Astrocyte (in vitro differentiated cells and primary cell): Measurements from ENCODE around the gene TBKBP1. TPM values are rescaled to one million over a fixed set of nuclear protein-coding genes. Genes with fewer than 3 reads are reported as not detected.

Experiments used
- DNase-seq: peaks from one replicate; pipeline ENCODE4 v3.0.0-alpha.2; 2010; ENCODE audit warnings: low read depth
- FAIRE-seq: peaks from 2 replicates; lab custom pipeline; 2011; peaks lifted over from hg19 to GRCh38; lab: Jason Lieb, UNC
- H2AFZ ChIP-seq: 2 replicates; pipeline ENCODE4 v1.6.0; 2012; ENCODE audit warnings: low read depth, low read length, inconsistent platforms
- H3K27ac ChIP-seq: 2 replicates; pipeline ENCODE4 v1.5.1; 2011; ENCODE audit warnings: low read depth, low read length, inconsistent platforms
- H3K27me3 ChIP-seq: 2 replicates; pipeline ENCODE4 v1.6.0; 2011; ENCODE audit warnings: low read length, inconsistent platforms; ENCODE audit not compliant: insufficient read depth
- H3K36me3 ChIP-seq: 2 replicates; pipeline ENCODE4 v1.5.1; 2011; ENCODE audit warnings: low read length, inconsistent platforms; ENCODE audit not compliant: insufficient read depth
- H3K4me1 ChIP-seq: 2 replicates; pipeline ENCODE4 v1.5.1; 2011; ENCODE audit warnings: low read length, inconsistent platforms; ENCODE audit not compliant: insufficient read depth
- H3K4me2 ChIP-seq: 2 replicates; pipeline ENCODE4 v1.6.0; 2012; ENCODE audit warnings: low read length, inconsistent platforms
- H3K4me3 ChIP-seq: 2 replicates; pipeline ENCODE4 v1.5.1; 2011; ENCODE audit warnings: low read depth, mild to moderate bottlenecking, low read length, inconsistent platforms; ENCODE audit not compliant: insufficient read depth
- H3K79me2 ChIP-seq: 2 replicates; pipeline ENCODE4 v1.6.0; 2012; ENCODE audit warnings: mild to moderate bottlenecking, low read length, inconsistent platforms; ENCODE audit not compliant: insufficient read depth
- H3K9ac ChIP-seq: 2 replicates; pipeline ENCODE4 v1.6.0; 2012; ENCODE audit warnings: mild to moderate bottlenecking, low read length, inconsistent platforms
- H3K9me3 ChIP-seq: 2 replicates; pipeline ENCODE4 v1.5.1; 2012; ENCODE audit warnings: low read depth, mild to moderate bottlenecking, low read length, inconsistent platforms; ENCODE audit not compliant: insufficient read depth
- H4K20me1 ChIP-seq: 2 replicates; pipeline ENCODE4 v1.6.0; 2012; ENCODE audit warnings: low read length, inconsistent platforms; ENCODE audit not compliant: insufficient read depth
- H3K27ac Mint-ChIP-seq: one replicate; pipeline ENCODE4 v1.8.0; 2021; ENCODE audit warnings: mild to moderate bottlenecking, mixed read lengths; ENCODE audit not compliant: unreplicated experiment
- H3K27me3 Mint-ChIP-seq: one replicate; pipeline ENCODE4 v1.8.0; 2021; ENCODE audit warnings: low read depth, mixed read lengths; ENCODE audit not compliant: unreplicated experiment
- H3K36me3 Mint-ChIP-seq: one replicate; pipeline ENCODE4 v1.8.0; 2021; ENCODE audit warnings: low read depth, mixed read lengths; ENCODE audit not compliant: unreplicated experiment
- H3K4me1 Mint-ChIP-seq: one replicate; pipeline ENCODE4 v1.8.0; 2021; ENCODE audit warnings: low read depth, mixed read lengths; ENCODE audit not compliant: unreplicated experiment
- H3K4me3 Mint-ChIP-seq: one replicate; pipeline ENCODE4 v1.8.0; 2021; ENCODE audit warnings: mild to moderate bottlenecking, moderate library complexity, mixed read lengths; ENCODE audit not compliant: unreplicated experiment
- H3K9me3 Mint-ChIP-seq: one replicate; pipeline ENCODE4 v1.8.0; 2021; ENCODE audit warnings: mild to moderate bottlenecking, mixed read lengths; ENCODE audit not compliant: unreplicated experiment
- CTCF ChIP-seq: IDR thresholded peaks from 2 replicates; pipeline ENCODE4 v1.5.1; 2011; ENCODE audit warnings: low read depth, mild to moderate bottlenecking, inconsistent platforms, low read length, moderate library complexity; ENCODE audit not compliant: insufficient read depth
- EZH2 ChIP-seq: IDR thresholded peaks from 2 replicates; pipeline ENCODE4 v1.6.1; 2012; ENCODE audit warnings: mild to moderate bottlenecking, low read length, inconsistent platforms; ENCODE audit not compliant: insufficient read depth
- total RNA-seq: library from RNA; stranded (reverse); gene quantifications from 2 replicates; pipeline ENCODE4 v1.2.1, GENCODE V29; 2021

Gene TBKBP1
- total RNA-seq, 1 donor from 2014 or later, result 26.7 TPM

- Mint-ChIP-seq H3K4me3 (no peak overlapping the region), H3K36me3 (peaks cover 2% of the 10 kb centered on the region), H3K27ac (no peak overlapping the region), H3K4me1 (peaks cover 7% of the 10 kb centered on the region), H3K9me3 (no peaks in the 10 kb centered on the region), H3K27me3 (peaks cover 80% of the 10 kb centered on the region)
- no peak overlapping the region for H3K9ac ChIP-seq
- H3K4me2 ChIP-seq, result no peak overlapping the region
- no peaks in the 10 kb centered on the region for H3K4me1 ChIP-seq
- TF ChIP-seq CTCF (no peak), EZH2 (no peak)
- no peak overlapping the region for H3K4me3 ChIP-seq
- FAIRE-seq (no peak), DNase-seq (no peak)
- H3K27ac ChIP-seq, result no peak overlapping the region
- H3K9me3 ChIP-seq, result no peaks in the 10 kb centered on the region
- H3K27me3 ChIP-seq, result peaks cover 77% of the 10 kb centered on the region
- H2AFZ ChIP-seq, result no peak overlapping the region
- peaks cover 16% of the 10 kb centered on the region for H4K20me1 ChIP-seq
- no peaks in the 10 kb centered on the region for H3K79me2 ChIP-seq
- no peaks in the 10 kb centered on the region for H3K36me3 ChIP-seq
These were observed 36.7 kb downstream of the TBKBP1 start for GRCh38 chr17:47730681-47731080.

GRCh38 chr17:47731396-47731795 is 37.4 kb downstream of the TBKBP1 start:
- no peaks in the 10 kb centered on the region for H3K79me2 ChIP-seq
- peaks cover 13% of the 10 kb centered on the region for H4K20me1 ChIP-seq
- FAIRE-seq (no peak), DNase-seq (no peak)
- peak overlapping the region; percentile 34 for H3K4me3 Mint-ChIP-seq
- H2AFZ ChIP-seq, result no peak overlapping the region
- H3K9ac ChIP-seq, result no peak overlapping the region
- H3K36me3 Mint-ChIP-seq, result peaks cover 2% of the 10 kb centered on the region
- H3K4me2 ChIP-seq, result no peak overlapping the region
- peaks cover 79% of the 10 kb centered on the region for H3K27me3 Mint-ChIP-seq
- TF ChIP-seq EZH2 (no peak), CTCF (no peak)
- H3K27ac Mint-ChIP-seq, result no peak overlapping the region
- H3K27me3 ChIP-seq, result peaks cover 78% of the 10 kb centered on the region
- no peaks in the 10 kb centered on the region for H3K9me3 ChIP-seq
- H3K27ac ChIP-seq, result no peak overlapping the region
- H3K4me3 ChIP-seq, result no peak overlapping the region
- H3K9me3 Mint-ChIP-seq, result no peaks in the 10 kb centered on the region
- H3K36me3 ChIP-seq, result no peaks in the 10 kb centered on the region
- peaks cover 7% of the 10 kb centered on the region for H3K4me1 Mint-ChIP-seq
- no peaks in the 10 kb centered on the region for H3K4me1 ChIP-seq

GRCh38 chr17:47732399-47733046 is 38.6 kb downstream of the TBKBP1 start:
- Histone ChIP-seq H3K9ac (no peak overlapping the region), H3K4me2 (peak overlapping the region; percentile 52)

More at GRCh38 chr17:47732399-47733046, 38.6 kb downstream of the TBKBP1 start:
- H3K79me2 ChIP-seq, result no peaks in the 10 kb centered on the region
- peaks cover 79% of the 10 kb centered on the region for H3K27me3 ChIP-seq
- Mint-ChIP-seq H3K36me3 (peaks cover 2% of the 10 kb centered on the region), H3K9me3 (no peaks in the 10 kb centered on the region), H3K4me3 (peak overlapping the region; percentile 66), H3K4me1 (no peaks in the 10 kb centered on the region), H3K27ac (no peak overlapping the region), H3K27me3 (peaks cover 79% of the 10 kb centered on the region)
- no peaks in the 10 kb centered on the region for H3K9me3 ChIP-seq
- no peaks in the 10 kb centered on the region for H3K4me1 ChIP-seq
- peaks cover 8% of the 10 kb centered on the region for H4K20me1 ChIP-seq
- H3K36me3 ChIP-seq, result no peaks in the 10 kb centered on the region
- no peak overlapping the region for H2AFZ ChIP-seq
- DNase-seq (no peak), FAIRE-seq (no peak)
- H3K27ac ChIP-seq, result no peak overlapping the region
- no peak overlapping the region for H3K4me3 ChIP-seq
- no peak for TF ChIP-seq EZH2
- no peak for TF ChIP-seq CTCF
